SK-N-SH treated with all-trans-retinoic acid at 6 μM for 48 hours (cell line): ENCODE measurements around the gene PES1.

Experiments
- CSDC2 ChIP-seq: fragments of 250-450 bp; sonication (Bioruptor Pico); IDR thresholded peaks from 2 replicates; pipeline ENCODE4 v1.5.0; 2020; ENCODE audit warnings: mild to moderate bottlenecking, moderate library complexity
- GLIS3 ChIP-seq: fragments of 250-450 bp; sonication (Bioruptor Pico); IDR thresholded peaks from 2 replicates; pipeline ENCODE4 v1.5.0; 2020; ENCODE audit warnings: mild to moderate bottlenecking, moderate library complexity
- RARB ChIP-seq: fragments of 250-450 bp; sonication (Bioruptor Pico); IDR thresholded peaks from 2 replicates; pipeline ENCODE4 v1.8.0; 2021; ENCODE audit warnings: mild to moderate bottlenecking, moderate library complexity
- ZC3H10 ChIP-seq: fragments of 250-450 bp; sonication (Bioruptor Pico); IDR thresholded peaks from 2 replicates; pipeline ENCODE4 v1.5.1; 2021; ENCODE audit warnings: mild to moderate bottlenecking, moderate library complexity
- ZFP30 ChIP-seq: fragments of 450-650 bp; formaldehyde crosslinking; IDR thresholded peaks from 2 replicates; pipeline ENCODE4 v1.5.0; 2022; ENCODE audit warnings: mild to moderate bottlenecking, moderate library complexity

DNA sequence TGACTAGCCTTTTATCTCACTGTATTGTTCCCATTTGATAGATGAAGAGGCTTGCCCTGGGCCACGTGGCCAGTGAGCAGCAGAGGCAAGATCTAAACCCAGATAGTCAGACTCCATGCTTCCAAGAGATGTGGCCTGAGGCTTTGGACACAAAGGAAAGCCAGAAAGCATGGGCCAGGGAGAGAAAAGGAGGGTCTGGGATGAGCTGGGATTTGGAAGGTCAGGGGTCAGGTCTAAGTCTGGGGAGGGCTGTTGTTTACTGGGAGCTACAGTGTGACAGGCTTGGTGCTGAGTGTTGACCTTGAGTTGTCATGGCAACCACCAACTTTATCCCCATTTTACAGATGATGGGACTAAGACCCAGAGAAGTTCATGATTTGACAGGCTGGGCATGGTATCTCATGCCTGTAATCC lies 46.0 kb upstream of the PES1 start:
- TF ChIP-seq GLIS3 (no peak), CSDC2 (CRISPR knock-in tag) (no peak), RARB (CRISPR knock-in tag) (no peak), ZFP30 (CRISPR knock-in tag) (no peak), ZC3H10 (no peak)
